ENCODE data around the gene TTLL10.

The TTLL10 gene

GRCh38 chr1:1167398-1167821, 6.3 kb upstream of the TTLL10 start:
- no peak overlapping the region for H3K4me3 ChIP-seq (ENCODE audit: insufficient read depth, low read length, poor library complexity, severe bottlenecking)
- no peaks in the 10 kb centered on the region for H3K27me3 ChIP-seq (ENCODE audit: low read length)
- H2AFZ ChIP-seq (ENCODE audit: low read depth, low read length, severe bottlenecking), result no peak overlapping the region
- H3K9me3 ChIP-seq (ENCODE audit: insufficient read depth, low read length), result no peaks in the 10 kb centered on the region
- TF ChIP-seq CTCF (IDR thresholded peaks at IDR 0.05; ENCODE audit: insufficient read depth, low read length, poor library complexity, severe bottlenecking) (no peak), EZH2phosphoT487 (conservative IDR thresholded peaks at IDR 0.05; ENCODE audit: low read length) (no peak)
- no peaks in the 10 kb centered on the region for H3K9me2 ChIP-seq (replicated peaks; ENCODE audit: insufficient read depth, low read length)
- no peaks in the 10 kb centered on the region for H3F3A ChIP-seq (ENCODE audit: insufficient read depth)
- no peaks in the 10 kb centered on the region for H4K20me1 ChIP-seq (ENCODE audit: low read depth, low read length)
- no peak overlapping the region for H3K9ac ChIP-seq (ENCODE audit: low read length)
- H3K27ac ChIP-seq (ENCODE audit: low read depth, low read length), result no peak overlapping the region
- H3K36me3 ChIP-seq (ENCODE audit: low read length), result no peaks in the 10 kb centered on the region
- H3K79me2 ChIP-seq (ENCODE audit: insufficient read depth, low read length), result no peaks in the 10 kb centered on the region
- H3K4me2 ChIP-seq (ENCODE audit: low read depth, low read length, poor library complexity, severe bottlenecking), result no peak overlapping the region

GRCh38 chr1:1167841-1168450, 5.7 kb upstream of the TTLL10 start:
- no peaks in the 10 kb centered on the region for H3K36me3 ChIP-seq (ENCODE audit: low read length)
- H3K27me3 ChIP-seq (ENCODE audit: low read length), result no peaks in the 10 kb centered on the region
- H3K27ac ChIP-seq (ENCODE audit: low read depth, low read length), result no peak overlapping the region
- no peak overlapping the region for H2AFZ ChIP-seq (ENCODE audit: low read depth, low read length, severe bottlenecking)
- TF ChIP-seq CTCF (IDR thresholded peaks at IDR 0.05; ENCODE audit: insufficient read depth, low read length, poor library complexity, severe bottlenecking) (no peak), EZH2phosphoT487 (conservative IDR thresholded peaks at IDR 0.05; ENCODE audit: low read length) (no peak)
- H3K9ac ChIP-seq (ENCODE audit: low read length), result no peak overlapping the region
- no peaks in the 10 kb centered on the region for H3F3A ChIP-seq (ENCODE audit: insufficient read depth)
- H3K9me2 ChIP-seq (replicated peaks; ENCODE audit: insufficient read depth, low read length), result no peaks in the 10 kb centered on the region
- H3K4me2 ChIP-seq (ENCODE audit: low read depth, low read length, poor library complexity, severe bottlenecking), result no peak overlapping the region
- no peaks in the 10 kb centered on the region for H3K79me2 ChIP-seq (ENCODE audit: insufficient read depth, low read length)
- H3K4me3 ChIP-seq (ENCODE audit: insufficient read depth, low read length, poor library complexity, severe bottlenecking), result no peak overlapping the region
- H3K9me3 ChIP-seq (ENCODE audit: insufficient read depth, low read length), result no peaks in the 10 kb centered on the region
- H4K20me1 ChIP-seq (ENCODE audit: low read depth, low read length), result no peaks in the 10 kb centered on the region

- no peaks in the 10 kb centered on the region for H3K9me3 ChIP-seq (ENCODE audit: insufficient read depth, low read length)
- H3K4me2 ChIP-seq (ENCODE audit: low read depth, low read length, poor library complexity, severe bottlenecking), result no peak overlapping the region
- no peak overlapping the region for H3K9ac ChIP-seq (ENCODE audit: low read length)
- no peak overlapping the region for H3K4me3 ChIP-seq (ENCODE audit: insufficient read depth, low read length, poor library complexity, severe bottlenecking)
- no peaks in the 10 kb centered on the region for H3K9me2 ChIP-seq (replicated peaks; ENCODE audit: insufficient read depth, low read length)
- no peaks in the 10 kb centered on the region for H3K79me2 ChIP-seq (ENCODE audit: insufficient read depth, low read length)
- no peaks in the 10 kb centered on the region for H4K20me1 ChIP-seq (ENCODE audit: low read depth, low read length)
- no peaks in the 10 kb centered on the region for H3K27me3 ChIP-seq (ENCODE audit: low read length)
- H2AFZ ChIP-seq (ENCODE audit: low read depth, low read length, severe bottlenecking), result no peak overlapping the region
- no peak for TF ChIP-seq CTCF (IDR thresholded peaks at IDR 0.05; ENCODE audit: insufficient read depth, low read length, poor library complexity, severe bottlenecking)
- TF ChIP-seq EZH2phosphoT487 (conservative IDR thresholded peaks at IDR 0.05; ENCODE audit: low read length), result no peak
- H3K36me3 ChIP-seq (ENCODE audit: low read length), result no peaks in the 10 kb centered on the region
- H3K27ac ChIP-seq (ENCODE audit: low read depth, low read length), result no peak overlapping the region
- no peaks in the 10 kb centered on the region for H3F3A ChIP-seq (ENCODE audit: insufficient read depth)
These were observed 4.9 kb upstream of the TTLL10 start for GRCh38 chr1:1168451-1169411.
